Measurements from ENCODE around the gene TRAPPC2L. TPM values are rescaled to one million over a fixed set of nuclear protein-coding genes. Genes with fewer than 3 reads are reported as not detected.

Gene TRAPPC2L
- polyA plus RNA-seq, 3 donors from 2014 or later = 101 to 138 (median 113) TPM

DNA sequence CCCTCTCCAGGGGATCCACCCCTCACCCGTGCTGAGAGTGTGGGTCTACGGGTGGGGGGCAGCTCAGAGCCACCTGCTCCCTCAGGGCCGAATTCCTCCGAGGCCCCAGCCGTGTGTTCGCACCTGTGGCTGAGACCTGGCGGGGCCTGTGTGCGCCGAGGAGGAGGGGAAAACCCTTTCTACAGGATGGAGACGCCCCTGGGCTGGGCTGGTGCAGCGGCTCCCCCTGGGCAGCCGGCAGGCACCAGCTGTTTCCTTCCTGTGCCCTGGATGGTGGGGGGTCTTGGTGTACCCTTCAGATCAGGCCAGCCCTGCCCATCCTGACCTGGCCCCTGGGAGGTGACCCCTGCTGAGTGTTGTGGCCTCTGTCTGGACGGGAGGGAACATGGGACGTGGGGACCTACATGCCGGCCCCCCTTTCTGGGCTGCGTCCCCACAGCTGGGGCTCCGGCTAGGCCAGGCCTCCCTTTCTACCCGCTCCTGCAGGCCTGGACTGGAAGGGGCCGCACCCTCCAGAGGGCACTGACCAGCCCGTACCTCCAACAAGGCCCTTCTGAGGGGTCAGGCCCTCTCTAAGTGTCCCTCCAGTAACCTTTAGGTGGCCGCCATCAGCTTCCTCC lies 37.9 kb downstream of the TRAPPC2L start:
- no peaks in the 10 kb centered on the region for H3K9me3 Mint-ChIP-seq
- H3K27ac Mint-ChIP-seq = no peak overlapping the region
- H3K4me3 Mint-ChIP-seq = no peak overlapping the region
- no peak for DNase-seq
- no peaks in the 10 kb centered on the region for H3K36me3 Mint-ChIP-seq
- no peaks in the 10 kb centered on the region for H3K4me1 Mint-ChIP-seq
- H3K27me3 Mint-ChIP-seq (ENCODE audit: low read depth in 3 of 3) = peaks cover 0 to 2% (median 0%) of the 10 kb centered on the region in 3 donors

DNA sequence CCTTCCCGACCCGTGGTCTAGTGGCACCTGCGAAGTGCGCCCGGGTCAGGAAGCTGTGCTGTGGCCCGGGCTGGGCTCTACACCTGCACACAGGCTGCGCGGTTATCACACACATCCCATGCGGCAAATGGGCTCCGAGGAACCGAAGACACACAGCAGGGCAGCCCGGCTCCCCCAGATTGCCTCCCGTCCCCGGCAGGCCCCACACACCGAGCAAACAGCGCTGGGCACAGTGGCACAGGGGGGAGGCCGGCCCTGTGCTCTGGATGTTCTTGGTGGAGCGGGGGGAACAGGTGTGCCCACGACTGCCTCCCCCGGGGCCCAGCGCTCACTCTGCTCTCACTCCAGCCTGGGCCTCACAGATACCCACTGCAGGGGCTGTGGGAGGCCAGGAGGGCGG lies 38.4 kb downstream of the TRAPPC2L start:
- Mint-ChIP-seq H3K4me3 (no peak overlapping the region), H3K4me1 (no peaks in the 10 kb centered on the region), H3K27ac (no peak overlapping the region), H3K27me3 (ENCODE audit: low read depth in 3 of 3) (peaks cover 0 to 2% (median 0%) of the 10 kb centered on the region in 3 donors), H3K36me3 (no peaks in the 10 kb centered on the region), H3K9me3 (no peaks in the 10 kb centered on the region)
- no peak for DNase-seq

DNA sequence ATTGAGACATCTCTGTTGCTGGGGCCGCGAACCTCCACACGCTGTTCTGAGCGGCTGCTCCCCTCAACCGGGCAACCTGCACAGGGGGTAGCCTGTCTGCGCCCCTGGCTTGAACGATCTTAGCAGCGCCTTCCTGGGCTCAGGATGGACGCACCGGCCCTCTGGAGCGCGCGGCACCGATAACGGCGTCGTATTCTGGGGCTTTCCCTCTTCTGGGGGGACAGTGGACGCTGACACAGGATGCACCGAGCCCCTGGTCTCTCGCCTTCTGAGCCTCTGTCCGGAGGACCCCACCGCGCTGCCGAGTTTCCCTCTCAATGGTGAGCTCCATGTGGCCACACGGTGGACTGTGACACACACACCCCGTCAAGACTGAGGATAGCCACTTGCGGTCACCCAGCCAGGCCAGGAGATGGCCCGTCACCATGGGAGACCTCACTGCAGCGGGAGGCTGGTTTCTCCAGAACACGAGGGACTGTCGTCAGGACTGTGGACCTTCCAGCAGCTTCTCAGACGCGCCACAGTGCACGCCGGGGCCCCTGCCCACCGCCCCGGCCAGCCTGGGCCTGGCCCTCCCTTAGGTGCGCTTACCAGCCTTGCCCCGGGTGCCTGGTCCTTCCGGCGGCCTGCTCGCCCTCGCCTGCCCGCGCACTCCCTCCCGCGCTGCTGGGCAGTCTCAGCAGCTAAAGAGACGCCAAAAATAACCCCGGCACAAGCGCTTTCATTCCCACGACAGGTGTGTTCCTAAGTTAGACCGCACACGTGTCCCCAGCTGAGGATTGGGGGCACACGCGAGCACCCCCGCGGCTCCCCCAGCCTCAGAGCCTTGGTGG lies 39.5 kb downstream of the TRAPPC2L start:
- no peak for DNase-seq
- Mint-ChIP-seq H3K27ac (no peak overlapping the region), H3K9me3 (no peaks in the 10 kb centered on the region), H3K27me3 (ENCODE audit: low read depth in 3 of 3) (no peaks in the 10 kb centered on the region), H3K4me3 (no peak overlapping the region), H3K36me3 (no peaks in the 10 kb centered on the region), H3K4me1 (no peaks in the 10 kb centered on the region)

DNA sequence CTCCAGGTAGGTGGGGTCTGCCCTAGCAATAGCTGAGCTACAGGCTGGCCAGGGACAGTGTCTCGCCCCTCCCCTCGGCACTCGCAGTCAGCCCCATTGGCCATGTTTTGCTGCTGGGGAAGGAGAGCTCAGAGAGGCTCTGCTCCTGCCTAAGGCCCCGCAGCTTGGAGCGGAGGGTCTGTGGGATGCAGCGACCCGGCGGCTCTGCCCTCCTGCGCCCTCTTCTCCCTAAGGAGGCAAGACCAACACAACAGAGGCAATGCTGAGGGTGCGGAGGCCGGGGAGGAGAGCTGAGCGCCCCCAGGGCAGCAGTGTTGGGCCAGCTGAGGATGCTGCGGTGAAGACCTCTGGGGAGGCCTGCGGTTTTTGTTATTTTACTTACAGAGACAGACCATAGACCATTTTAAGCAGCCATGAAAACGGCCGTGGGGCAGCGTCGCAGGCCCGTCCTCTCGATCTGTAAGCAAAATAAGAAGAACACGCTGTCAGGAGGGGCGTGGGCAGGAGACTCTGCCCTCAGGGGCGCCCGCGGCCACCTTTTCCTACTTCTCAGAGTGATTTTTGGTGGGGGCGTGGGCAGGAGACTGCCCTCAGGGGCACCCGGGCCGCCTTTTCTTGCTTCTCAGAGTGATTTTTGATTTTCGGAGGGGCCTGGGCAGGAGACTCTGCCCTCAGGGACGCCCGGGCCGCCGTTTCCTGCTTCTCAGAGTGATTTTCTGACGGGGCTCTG lies 40.9 kb downstream of the TRAPPC2L start:
- Mint-ChIP-seq H3K4me3 (no peak overlapping the region), H3K36me3 (no peaks in the 10 kb centered on the region), H3K4me1 (no peaks in the 10 kb centered on the region), H3K27me3 (ENCODE audit: low read depth in 3 of 3) (no peaks in the 10 kb centered on the region), H3K9me3 (no peaks in the 10 kb centered on the region), H3K27ac (no peak overlapping the region)
- DNase-seq = no peak

DNA sequence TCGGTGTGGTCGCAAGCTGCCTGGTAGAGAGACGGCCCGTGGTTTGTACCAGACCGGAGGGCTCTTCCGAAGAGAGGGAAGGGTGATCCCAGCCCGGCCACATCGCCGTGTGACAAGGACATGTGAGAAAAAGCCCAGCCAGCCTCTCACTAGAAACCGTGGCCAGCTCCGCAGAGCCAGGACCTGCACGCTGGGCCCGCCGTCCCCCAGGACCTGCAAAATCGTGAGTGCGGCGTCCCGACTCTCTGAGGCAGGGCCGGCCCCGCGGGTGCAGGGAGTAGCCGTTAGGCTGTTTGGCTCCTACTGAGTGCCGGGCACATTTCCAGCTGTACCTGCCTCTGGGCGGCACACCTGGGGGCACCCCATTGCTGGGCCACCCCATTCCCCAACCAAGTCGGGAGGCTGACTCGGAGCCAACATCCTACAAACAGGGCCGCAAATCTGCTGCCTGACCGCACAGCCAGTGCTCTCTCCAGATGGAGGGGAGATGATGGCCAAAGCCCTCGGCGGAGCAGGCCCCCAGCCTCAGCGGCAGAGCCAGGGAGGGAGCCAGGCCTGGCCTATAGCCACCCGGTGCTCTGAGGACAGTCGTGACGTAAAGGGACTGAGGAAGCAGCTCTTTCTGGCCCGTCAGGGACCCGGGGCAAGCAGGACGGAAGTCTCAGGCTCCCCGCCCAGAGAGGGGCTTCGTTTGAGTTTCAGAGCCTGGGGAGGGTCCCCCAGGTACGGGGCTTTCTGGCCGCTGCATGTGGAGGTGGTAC lies 43.2 kb downstream of the TRAPPC2L start:
- H3K9me3 Mint-ChIP-seq = no peaks in the 10 kb centered on the region
- H3K27me3 Mint-ChIP-seq (ENCODE audit: low read depth in 3 of 3) = no peaks in the 10 kb centered on the region
- no peak for DNase-seq
- no peaks in the 10 kb centered on the region for H3K36me3 Mint-ChIP-seq
- no peak overlapping the region for H3K27ac Mint-ChIP-seq
- H3K4me1 Mint-ChIP-seq = no peaks in the 10 kb centered on the region
- no peak overlapping the region for H3K4me3 Mint-ChIP-seq

DNA sequence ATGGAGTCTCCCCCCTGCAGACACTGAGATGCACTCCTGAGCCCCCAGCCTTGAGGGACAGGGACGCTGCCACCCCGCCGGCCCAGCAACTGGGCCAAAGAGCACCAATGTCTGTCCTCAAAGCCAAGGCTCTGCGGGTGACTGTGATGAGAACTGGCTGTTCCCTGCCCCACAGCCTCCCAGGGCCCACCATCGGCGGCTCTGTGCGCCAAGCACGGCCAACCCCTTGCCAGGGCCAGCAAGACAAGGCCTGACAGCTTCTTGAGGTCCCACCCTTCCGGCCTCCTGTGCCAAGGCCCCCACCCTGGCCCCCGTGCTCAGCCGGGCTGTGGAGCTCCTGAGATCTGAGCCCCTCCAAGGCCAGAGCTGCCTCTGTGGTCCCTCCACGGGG lies 43.7 kb downstream of the TRAPPC2L start:
- Mint-ChIP-seq H3K9me3 (no peaks in the 10 kb centered on the region), H3K4me3 (no peak overlapping the region), H3K36me3 (no peaks in the 10 kb centered on the region), H3K27ac (no peak overlapping the region), H3K27me3 (ENCODE audit: low read depth in 3 of 3) (no peaks in the 10 kb centered on the region), H3K4me1 (no peaks in the 10 kb centered on the region)
- no peak for DNase-seq

DNA sequence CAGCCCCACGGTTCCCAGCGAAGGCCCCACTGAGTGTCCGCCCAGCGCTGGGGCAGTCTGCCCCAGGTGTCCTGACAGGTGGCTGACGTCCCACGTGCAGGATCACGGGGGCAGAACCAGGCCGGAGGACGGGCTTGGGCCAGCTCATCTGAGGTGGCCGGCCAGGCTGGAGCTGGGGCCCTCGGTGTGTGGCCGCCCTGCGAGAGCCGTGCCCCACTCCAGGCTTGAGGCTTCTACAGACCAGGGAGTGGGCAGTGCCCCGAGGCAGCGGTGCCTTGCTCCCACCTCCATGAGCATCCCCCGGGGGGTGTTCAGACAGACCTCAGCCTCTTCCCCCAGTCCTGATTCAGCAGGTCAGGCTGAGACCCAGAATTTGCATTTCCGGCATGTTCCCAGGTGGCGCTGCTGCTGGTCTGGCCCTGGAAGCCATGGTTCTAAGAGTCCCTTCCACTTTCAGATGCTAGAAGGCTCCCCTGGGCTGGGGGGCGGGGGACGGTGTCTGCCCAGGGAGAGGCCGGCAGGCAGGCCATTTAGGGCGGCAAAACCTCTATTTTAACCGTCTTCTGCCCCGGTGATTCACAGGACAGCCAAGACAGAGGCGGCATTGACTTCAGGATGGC lies 44.9 kb downstream of the TRAPPC2L start:
- Mint-ChIP-seq H3K4me3 (no peak overlapping the region), H3K9me3 (no peaks in the 10 kb centered on the region)

DNA sequence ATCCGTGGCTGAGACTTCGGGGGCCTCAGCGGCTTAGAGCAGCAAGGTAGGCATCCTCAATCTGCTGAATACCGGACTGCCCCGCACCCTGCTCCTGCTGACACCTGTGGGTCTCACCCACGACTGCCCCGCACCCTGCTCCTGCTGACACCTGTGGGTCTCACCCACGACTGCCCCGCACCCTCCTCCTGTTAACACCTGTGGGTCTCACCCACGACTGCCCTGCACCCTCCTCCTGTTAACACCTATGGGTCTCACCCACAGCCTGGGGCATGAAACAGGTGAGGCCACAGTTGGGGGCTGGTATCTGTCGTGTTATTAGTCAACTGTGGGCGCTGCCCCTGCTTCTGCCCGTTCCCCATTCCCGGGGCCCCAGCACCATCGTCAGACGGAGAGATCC lies 45.8 kb downstream of the TRAPPC2L start:
- Mint-ChIP-seq H3K27me3 (ENCODE audit: low read depth in 3 of 3) (no peaks in the 10 kb centered on the region), H3K4me1 (peaks cover 4 to 6% of the 10 kb centered on the region in 2 donors), H3K4me3 (no peak overlapping the region), H3K36me3 (no peaks in the 10 kb centered on the region), H3K9me3 (no peaks in the 10 kb centered on the region), H3K27ac (no peak overlapping the region)
- no peak for DNase-seq

More for the DNA sequence above, 44.9 kb downstream of the TRAPPC2L start:
- no peaks in the 10 kb centered on the region for H3K36me3 Mint-ChIP-seq
- DNase-seq = no peak
- no peak overlapping the region for H3K27ac Mint-ChIP-seq
- H3K4me1 Mint-ChIP-seq = peaks cover 4 to 6% of the 10 kb centered on the region in 2 donors
- no peaks in the 10 kb centered on the region for H3K27me3 Mint-ChIP-seq (ENCODE audit: low read depth in 3 of 3)

DNA sequence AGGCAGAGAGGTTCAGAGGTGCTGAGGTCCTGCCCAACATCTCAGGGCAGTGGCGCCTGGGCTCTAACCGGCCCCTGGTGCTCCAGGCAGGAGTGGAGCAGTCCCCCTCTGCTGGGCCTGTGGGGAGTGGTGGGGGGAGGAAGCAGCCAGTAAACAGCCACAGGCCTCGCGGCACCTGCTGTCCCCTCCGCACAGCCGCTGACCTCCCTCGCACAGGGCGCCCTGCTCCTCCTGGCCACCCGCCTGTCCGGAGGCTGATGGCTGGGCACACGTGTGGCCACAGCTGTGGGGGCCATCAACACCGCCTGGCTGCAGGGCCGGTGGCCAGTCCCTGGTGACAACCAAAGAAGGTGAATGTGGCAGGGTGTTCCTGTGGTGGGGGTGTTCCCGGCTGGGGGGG lies 46.3 kb downstream of the TRAPPC2L start:
- Mint-ChIP-seq H3K36me3 (no peaks in the 10 kb centered on the region), H3K4me3 (no peak overlapping the region), H3K27me3 (ENCODE audit: low read depth in 3 of 3) (no peaks in the 10 kb centered on the region), H3K9me3 (no peaks in the 10 kb centered on the region), H3K4me1 (peaks cover 4 to 6% of the 10 kb centered on the region in 2 donors), H3K27ac (no peak overlapping the region)
- no peak for DNase-seq

DNA sequence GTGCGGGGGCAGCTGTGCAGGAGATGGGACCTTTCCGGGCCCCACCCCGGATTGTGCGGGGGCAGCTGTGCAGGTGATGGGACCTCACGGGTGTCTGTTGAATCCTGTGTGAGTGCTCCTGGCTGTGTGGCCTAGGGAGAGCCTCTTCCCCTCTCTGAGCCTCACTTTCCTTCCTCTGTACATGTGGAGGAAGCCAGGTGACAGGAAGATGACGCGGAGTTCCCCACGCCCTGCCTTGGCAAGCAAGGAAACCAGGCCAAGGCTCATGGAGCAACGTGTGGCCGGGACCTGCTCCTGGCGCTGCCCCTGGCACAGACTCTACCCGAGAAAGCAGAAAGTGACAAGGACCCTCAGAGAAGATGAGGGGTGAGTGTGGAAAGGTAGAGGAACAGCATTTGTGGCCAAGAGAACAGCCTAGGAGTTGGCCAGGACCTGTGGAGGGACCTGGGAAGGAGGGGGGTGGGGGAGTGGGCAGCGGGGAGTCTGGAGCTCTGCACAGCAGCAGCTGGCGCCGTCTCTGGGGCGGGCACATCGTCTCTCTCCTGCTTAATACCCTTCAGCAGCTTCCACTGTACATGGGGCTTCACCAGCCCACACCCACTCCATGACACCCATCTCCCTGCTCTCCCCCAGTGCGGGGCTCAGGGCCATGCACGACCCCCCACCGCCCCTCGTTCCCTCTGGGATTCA lies 47.9 kb downstream of the TRAPPC2L start:
- Mint-ChIP-seq H3K36me3 (no peaks in the 10 kb centered on the region), H3K9me3 (no peaks in the 10 kb centered on the region), H3K4me1 (peaks cover 4 to 6% of the 10 kb centered on the region in 2 donors), H3K27me3 (ENCODE audit: low read depth in 3 of 3) (no peaks in the 10 kb centered on the region), H3K4me3 (no peak overlapping the region), H3K27ac (no peak overlapping the region)
- DNase-seq = no peak

DNA sequence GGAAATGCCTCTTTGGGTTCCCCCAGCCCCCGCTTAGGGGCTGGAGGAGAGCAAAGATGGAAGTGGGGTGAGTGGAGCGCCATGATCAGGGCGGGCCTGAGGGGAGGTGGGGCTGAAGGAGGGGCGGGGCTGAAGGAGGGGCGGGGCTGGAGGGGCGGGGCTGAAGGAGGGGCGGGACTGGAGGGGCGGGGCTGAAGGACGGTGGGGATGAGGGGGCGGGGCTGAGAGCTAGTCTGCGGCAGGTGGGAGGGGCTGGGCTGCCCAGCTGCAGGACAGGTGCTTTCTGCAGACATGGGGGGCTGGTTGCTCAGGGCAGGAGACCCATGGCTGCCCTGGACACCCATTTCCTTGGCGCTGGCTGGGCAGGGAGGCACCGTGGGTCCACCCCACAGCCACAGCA lies 48.6 kb downstream of the TRAPPC2L start:
- peak in 1 of 3 donors; percentile 7 for DNase-seq
- Mint-ChIP-seq H3K4me3 (no peak overlapping the region), H3K27ac (no peak overlapping the region), H3K36me3 (no peaks in the 10 kb centered on the region), H3K4me1 (peaks cover 4 to 6% of the 10 kb centered on the region in 2 donors), H3K9me3 (no peaks in the 10 kb centered on the region), H3K27me3 (ENCODE audit: low read depth in 3 of 3) (peaks cover 0 to 1% (median 0%) of the 10 kb centered on the region in 3 donors)

DNA sequence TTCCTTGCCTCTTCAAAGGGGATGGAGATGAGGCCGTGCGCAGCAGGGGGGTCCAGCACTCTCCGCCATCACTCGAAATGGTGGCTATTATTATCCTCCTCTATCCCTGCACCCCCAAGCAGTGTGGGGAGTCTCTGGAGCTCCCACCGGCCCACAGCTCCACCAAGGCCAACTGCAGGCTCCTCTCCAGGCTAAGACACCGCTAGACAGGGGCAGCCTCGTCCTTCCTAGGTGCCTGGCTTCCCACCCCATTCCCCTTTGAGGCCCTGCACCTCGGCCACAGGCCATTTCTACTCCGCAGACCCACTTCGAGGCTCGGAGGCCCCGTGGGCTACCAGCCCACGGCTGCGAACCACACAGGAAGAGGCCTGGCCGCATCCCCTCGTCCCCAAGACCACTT lies 49.1 kb downstream of the TRAPPC2L start:
- Mint-ChIP-seq H3K9me3 (no peaks in the 10 kb centered on the region), H3K27ac (peak overlapping the region in 1 of 6 donors; percentile 16), H3K36me3 (no peaks in the 10 kb centered on the region), H3K27me3 (ENCODE audit: low read depth in 3 of 3) (peaks cover 0 to 1% (median 0%) of the 10 kb centered on the region in 3 donors), H3K4me1 (peaks cover 4 to 6% of the 10 kb centered on the region in 2 donors), H3K4me3 (no peak overlapping the region)
- no peak for DNase-seq

Measured in immature natural killer cell (primary cell).